Spinal cord (tissue), 10 donors: ENCODE data around the gene VAV3. TPM values are rescaled to one million over a fixed set of nuclear protein-coding genes. Genes with fewer than 3 reads are reported as not detected.

Experiments used
- DNase-seq, 6 donors: peaks; one replicate each; pipeline versions ENCODE4 v3.0.0 to v3.0.0-alpha.2; 2013 to 2015; ENCODE audit warnings: low spot score in 6 of 6, low read depth in 4 of 6
- H3K27ac ChIP-seq: one replicate; pipeline ENCODE4 v1.5.1; 2013; ENCODE audit warnings: low read depth, low read length, control low read depth
- H3K27me3 ChIP-seq: one replicate; pipeline ENCODE4 v1.6.1; 2013; ENCODE audit warnings: low read length; ENCODE audit not compliant: control insufficient read depth, insufficient read depth
- H3K36me3 ChIP-seq: one replicate; pipeline ENCODE4 v1.6.1; 2013; ENCODE audit warnings: low read length; ENCODE audit not compliant: control insufficient read depth, insufficient read depth
- H3K4me1 ChIP-seq: one replicate; pipeline ENCODE4 v1.6.1; 2013; ENCODE audit warnings: low read length; ENCODE audit not compliant: control insufficient read depth, insufficient read depth
- H3K4me3 ChIP-seq: one replicate; pipeline ENCODE4 v1.5.1; 2013; ENCODE audit warnings: low read depth, low read length, control low read depth
- H3K9me3 ChIP-seq: one replicate; pipeline ENCODE4 v1.6.1; 2013; ENCODE audit warnings: low read length; ENCODE audit not compliant: control insufficient read depth, insufficient read depth
- WGBS: methylation state at CpG from one replicate; pipeline ENCODE4 v1.1.5; 2013; ENCODE audit warnings: missing lambda C conversion rate; ENCODE audit not compliant: insufficient coverage; 5-methylcytosine and 5-hydroxymethylcytosine counted together
- polyA plus RNA-seq, 2 donors: library from polyadenylated mRNA; unstranded; fragments of 120-200 nt; gene quantifications; one replicate each; pipeline ENCODE4 v1.2.1, GENCODE V29; 2013; ENCODE audit not compliant: insufficient read length in 2 of 2
- total RNA-seq, 2 donors: library from RNA; depleted of rRNA in 1 of 2; stranded (reverse); fragments of 120-200 nt in 1 of 2; fragments of >200 nt in 1 of 2; gene quantifications; one replicate each; pipeline versions ENCODE4 v1.2.3 to v1.2.4, GENCODE V29; 2013 to 2014
- donor health status: healthy.

Gene VAV3
- total and polyA plus RNA-seq, 4 donors, result 6.1 to 13.6 (median 9.2) TPM

GRCh38 chr1:107594536-107594935 lies 370.4 kb downstream of the VAV3 start:
- no peak overlapping the region for H3K27ac ChIP-seq

GRCh38 chr1:107593501-107594209 lies 371.3 kb downstream of the VAV3 start:
- no peak overlapping the region for H3K27ac ChIP-seq
- no peak overlapping the region for H3K4me3 ChIP-seq
- no peaks in the 10 kb centered on the region for H3K4me1 ChIP-seq
- H3K36me3 ChIP-seq, result no peaks in the 10 kb centered on the region
- no peaks in the 10 kb centered on the region for H3K9me3 ChIP-seq
- WGBS, result 100% methylated on average over 2 of the region's 2 CpGs
- H3K27me3 ChIP-seq, result no peaks in the 10 kb centered on the region
- no peak for DNase-seq

More at GRCh38 chr1:107594536-107594935, 370.4 kb downstream of the VAV3 start:
- Histone ChIP-seq H3K9me3 (no peaks in the 10 kb centered on the region), H3K27me3 (no peaks in the 10 kb centered on the region), H3K4me1 (no peaks in the 10 kb centered on the region), H3K36me3 (no peaks in the 10 kb centered on the region), H3K4me3 (no peak overlapping the region)
- WGBS, result no CpG with 5 or more reads among the region's 1 CpG
- no peak for DNase-seq

GRCh38 chr1:107590900-107591622 lies 373.9 kb downstream of the VAV3 start:
- Histone ChIP-seq H3K4me3 (no peak overlapping the region), H3K9me3 (no peaks in the 10 kb centered on the region), H3K27me3 (no peaks in the 10 kb centered on the region), H3K27ac (no peak overlapping the region), H3K36me3 (no peaks in the 10 kb centered on the region), H3K4me1 (no peaks in the 10 kb centered on the region)
- 87% methylated on average over 3 of the region's 4 CpGs for WGBS
- no peak for DNase-seq

- H3K36me3 ChIP-seq, result no peaks in the 10 kb centered on the region
- no peaks in the 10 kb centered on the region for H3K27me3 ChIP-seq
- no peaks in the 10 kb centered on the region for H3K4me1 ChIP-seq
- no peak for DNase-seq
- H3K27ac ChIP-seq, result no peak overlapping the region
- H3K9me3 ChIP-seq, result no peaks in the 10 kb centered on the region
- H3K4me3 ChIP-seq, result no peak overlapping the region
These were observed 374.9 kb downstream of the VAV3 start for GRCh38 chr1:107590087-107590486.

GRCh38 chr1:107588321-107588720 lies 376.7 kb downstream of the VAV3 start:
- Histone ChIP-seq H3K36me3 (no peaks in the 10 kb centered on the region), H3K4me3 (no peak overlapping the region), H3K27me3 (no peaks in the 10 kb centered on the region), H3K9me3 (no peaks in the 10 kb centered on the region), H3K4me1 (no peaks in the 10 kb centered on the region), H3K27ac (no peak overlapping the region)
- no CpG with 5 or more reads among the region's 1 CpG for WGBS
- DNase-seq, result no peak

- DNase-seq, result peak in 1 of 6 donors; percentile 5
- no peaks in the 10 kb centered on the region for H3K36me3 ChIP-seq
- no peaks in the 10 kb centered on the region for H3K9me3 ChIP-seq
- no peaks in the 10 kb centered on the region for H3K27me3 ChIP-seq
- no peak overlapping the region for H3K4me3 ChIP-seq
- H3K4me1 ChIP-seq, result no peaks in the 10 kb centered on the region
- no CpG with 5 or more reads among the region's 3 CpGs for WGBS
- H3K27ac ChIP-seq, result no peak overlapping the region
These were observed 389.8 kb downstream of the VAV3 start for GRCh38 chr1:107575226-107575625.

- Histone ChIP-seq H3K4me1 (no peaks in the 10 kb centered on the region), H3K36me3 (no peaks in the 10 kb centered on the region), H3K27me3 (no peaks in the 10 kb centered on the region), H3K4me3 (no peak overlapping the region), H3K9me3 (no peaks in the 10 kb centered on the region), H3K27ac (no peak overlapping the region)
- DNase-seq, result no peak
- WGBS, result 87% methylated on average over 4 of the region's 6 CpGs
These were observed 390.9 kb downstream of the VAV3 start for GRCh38 chr1:107574044-107574443.

GRCh38 chr1:107572674-107573211 lies 392.2 kb downstream of the VAV3 start:
- DNase-seq, result peak in 4 of 6 donors; percentile 7 to 59 (median 22)
- Histone ChIP-seq H3K36me3 (no peaks in the 10 kb centered on the region), H3K9me3 (no peaks in the 10 kb centered on the region), H3K4me3 (no peak overlapping the region), H3K27ac (no peak overlapping the region), H3K27me3 (no peaks in the 10 kb centered on the region), H3K4me1 (no peaks in the 10 kb centered on the region)
- 41% methylated on average over 2 of the region's 3 CpGs for WGBS

GRCh38 chr1:107570768-107571167 lies 394.2 kb downstream of the VAV3 start:
- Histone ChIP-seq H3K4me3 (no peak overlapping the region), H3K27me3 (no peaks in the 10 kb centered on the region), H3K9me3 (no peaks in the 10 kb centered on the region), H3K36me3 (no peaks in the 10 kb centered on the region), H3K4me1 (no peaks in the 10 kb centered on the region), H3K27ac (no peak overlapping the region)
- DNase-seq, result no peak
- WGBS, result 97% methylated on average over 14 of the region's 15 CpGs

GRCh38 chr1:107563441-107563840 lies 401.5 kb downstream of the VAV3 start:
- WGBS, result 83% methylated on average over 1 of the region's 3 CpGs
- Histone ChIP-seq H3K27ac (no peak overlapping the region), H3K27me3 (no peaks in the 10 kb centered on the region), H3K4me3 (no peak overlapping the region), H3K4me1 (no peaks in the 10 kb centered on the region), H3K36me3 (no peaks in the 10 kb centered on the region), H3K9me3 (no peaks in the 10 kb centered on the region)
- no peak for DNase-seq
